Astrocyte of the cerebellum (primary cell): ENCODE results near the gene INTS7.

Experiments used
- DNase-seq: peaks from one replicate; pipeline ENCODE4 v3.0.0-alpha.2; 2011; ENCODE audit warnings: low read depth
- H3K4me3 ChIP-seq: 2 replicates; pipeline ENCODE4 v1.5.1; 2011; ENCODE audit warnings: mild to moderate bottlenecking, low read depth, low read length, moderate library complexity
- in situ Hi-C: cut with HindIII; loops from 2 replicates; pipeline ENCODE4 v1.10.0; 2017; ENCODE audit warnings: low sequenced_read_pairs
- TF ChIP-seq, protein P1 (sequence below): IDR thresholded peaks from 2 replicates; pipeline ENCODE4 v1.5.1; 2012; ENCODE audit warnings: low read length, low read depth, moderate library complexity, mild to moderate bottlenecking; ENCODE audit errors: missing control alignments

Gene INTS7

GRCh38 chr1:212060632-212061472 is 25.5 kb upstream of the INTS7 start:
- in situ Hi-C loops = loop anchor here (10.0 to 25.0 kb wide), 2 partner anchors 226 to 304 kb away; partner anchors contain the start of gene PPP2R5A
- TF ChIP-seq, protein P1, sequence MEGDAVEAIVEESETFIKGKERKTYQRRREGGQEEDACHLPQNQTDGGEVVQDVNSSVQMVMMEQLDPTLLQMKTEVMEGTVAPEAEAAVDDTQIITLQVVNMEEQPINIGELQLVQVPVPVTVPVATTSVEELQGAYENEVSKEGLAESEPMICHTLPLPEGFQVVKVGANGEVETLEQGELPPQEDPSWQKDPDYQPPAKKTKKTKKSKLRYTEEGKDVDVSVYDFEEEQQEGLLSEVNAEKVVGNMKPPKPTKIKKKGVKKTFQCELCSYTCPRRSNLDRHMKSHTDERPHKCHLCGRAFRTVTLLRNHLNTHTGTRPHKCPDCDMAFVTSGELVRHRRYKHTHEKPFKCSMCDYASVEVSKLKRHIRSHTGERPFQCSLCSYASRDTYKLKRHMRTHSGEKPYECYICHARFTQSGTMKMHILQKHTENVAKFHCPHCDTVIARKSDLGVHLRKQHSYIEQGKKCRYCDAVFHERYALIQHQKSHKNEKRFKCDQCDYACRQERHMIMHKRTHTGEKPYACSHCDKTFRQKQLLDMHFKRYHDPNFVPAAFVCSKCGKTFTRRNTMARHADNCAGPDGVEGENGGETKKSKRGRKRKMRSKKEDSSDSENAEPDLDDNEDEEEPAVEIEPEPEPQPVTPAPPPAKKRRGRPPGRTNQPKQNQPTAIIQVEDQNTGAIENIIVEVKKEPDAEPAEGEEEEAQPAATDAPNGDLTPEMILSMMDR = no peak
- no peak overlapping the region for H3K4me3 ChIP-seq
- DNase-seq = no peak

DNA sequence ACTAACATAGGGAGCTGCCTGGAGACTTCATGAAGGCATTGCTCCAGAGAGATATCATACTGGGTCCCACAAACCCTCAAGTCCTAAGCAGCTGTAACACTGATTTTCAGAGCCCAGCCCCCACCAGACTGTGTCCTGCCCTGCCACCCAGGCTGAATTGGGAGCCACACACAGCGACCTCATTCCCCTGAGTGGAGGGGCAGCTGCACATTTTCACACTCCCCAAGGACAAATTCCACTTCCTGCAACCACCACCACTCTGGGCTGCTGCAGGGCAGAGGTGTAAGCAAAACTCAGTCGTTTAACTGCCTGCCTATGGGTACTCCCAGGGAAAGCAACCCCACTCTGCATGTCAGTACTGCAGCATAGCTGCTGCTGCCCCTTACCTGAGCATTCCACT is 20.0 kb upstream of the INTS7 start:
- in situ Hi-C loops = loop anchor here (25.0 kb wide), 1 partner anchor 232 kb away; the partner anchor contains the start of gene PPP2R5A
- no peak for DNase-seq
- no peak overlapping the region for H3K4me3 ChIP-seq
- TF ChIP-seq, protein P1 = no peak

GRCh38 chr1:212053993-212054392 is 18.6 kb upstream of the INTS7 start:
- DNase-seq = no peak
- in situ Hi-C loops = loop anchor here (25.0 kb wide), 1 partner anchor 233 kb away; the partner anchor contains the start of gene PPP2R5A
- H3K4me3 ChIP-seq = no peak overlapping the region
- TF ChIP-seq, protein P1 = no peak

DNA sequence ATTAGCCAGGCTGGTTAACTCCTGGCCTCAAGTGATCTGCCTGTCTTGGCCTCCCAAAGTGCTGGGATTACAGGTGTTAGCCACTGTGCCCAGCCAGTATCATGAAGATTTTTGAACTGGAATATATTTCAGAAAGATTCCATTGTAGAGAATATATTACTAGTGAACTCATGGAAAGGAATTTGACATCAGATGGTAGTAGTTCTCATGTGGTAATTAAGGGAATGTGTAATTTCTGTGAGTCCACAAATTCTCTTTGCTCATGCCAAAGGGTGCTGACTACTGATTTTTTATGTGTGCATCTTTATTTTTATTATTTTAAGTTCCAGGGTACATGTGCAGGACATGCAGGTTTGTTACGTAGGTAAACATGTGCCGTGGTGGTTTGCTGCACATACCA is 10.6 kb upstream of the INTS7 start:
- TF ChIP-seq, protein P1 = no peak
- in situ Hi-C loops = no loop called here
- no peak overlapping the region for H3K4me3 ChIP-seq
- DNase-seq = no peak

DNA sequence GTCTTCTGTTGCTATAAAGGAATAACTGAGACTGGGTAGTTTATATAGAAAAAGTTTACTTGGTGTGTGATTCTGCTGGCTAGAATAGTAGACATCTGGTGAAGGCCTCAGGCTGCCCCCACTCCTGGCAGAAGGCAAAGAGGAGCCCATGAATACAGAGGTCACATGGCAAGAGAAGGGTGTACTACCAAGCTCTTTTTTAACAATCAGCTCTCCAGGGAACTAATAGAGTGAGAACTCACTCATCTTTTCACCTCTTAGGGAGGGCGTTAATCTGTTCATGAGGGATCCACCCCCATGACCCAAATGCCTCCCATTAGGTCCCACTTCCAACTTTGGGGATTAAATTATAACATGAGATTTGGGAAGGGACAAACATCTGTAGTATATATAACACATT is 9.5 kb upstream of the INTS7 start:
- in situ Hi-C loops = no loop called here
- no peak overlapping the region for H3K4me3 ChIP-seq
- TF ChIP-seq, protein P1 = no peak

GRCh38 chr1:212042436-212042835 is 7.1 kb upstream of the INTS7 start:
- TF ChIP-seq, protein P1 = no peak
- no peak overlapping the region for H3K4me3 ChIP-seq
- no peak for DNase-seq
- in situ Hi-C loops = no loop called here

More for the DNA sequence above, 9.5 kb upstream of the INTS7 start:
- no peak for DNase-seq
